GM12878 (cell line): ENCODE results near the gene ARL6IP1. TPM values are rescaled to one million over a fixed set of nuclear protein-coding genes. Genes with fewer than 3 reads are reported as not detected.

Experiments
- ATAC-seq: fragments of 200-7000 bp; cut with Tn5 transposase; 3 replicates; pipeline ENCODE4 v1.9.1; 2020; ENCODE audit warnings: mild to moderate bottlenecking, moderate library complexity
- BruUV-seq: library from RNA; stranded (reverse); fragments of 400-500 nt; replicated peaks from 2 replicates; lab custom pipeline; 2021; lab: Mats Ljungman, UMichigan
- CTCF ChIA-PET: fragments of 300-600 bp; sonication (Branson Sonifier 250); formaldehyde crosslinking; extraction: SDS; loops from one replicate; lab custom pipeline; 2021; ENCODE audit warnings: inconsistent platforms; lab: Yijun Ruan, JAX
- POLR2A ChIA-PET: fragments of 350-600 bp; formaldehyde crosslinking; extraction: SDS; loops from one replicate; lab custom pipeline; 2021; ENCODE audit warnings: inconsistent platforms; lab: Charles Lee
- RAD21 ChIA-PET: fragments of 300-600 bp; sonication (Branson Sonifier 250); formaldehyde crosslinking; loops from one replicate; lab custom pipeline; 2023; ENCODE audit warnings: antibody characterized with exemption; ENCODE audit not compliant: unreplicated experiment; lab: Charles Lee
- SMC1A ChIA-PET: fragments of 300-600 bp; sonication (Branson Sonifier 250); formaldehyde crosslinking; loops from one replicate; lab custom pipeline; 2023; ENCODE audit not compliant: unreplicated experiment, uncharacterized antibody; lab: Charles Lee
- DNase-seq: peaks from one replicate; pipeline ENCODE4 v3.0.0-alpha.2; 2011; ENCODE audit warnings: low read depth, low spot score
- FAIRE-seq: peaks from 3 replicates; lab custom pipeline; 2011; peaks lifted over from hg19 to GRCh38; lab: Jason Lieb, UNC
- H2AFZ ChIP-seq: 2 replicates; pipeline ENCODE4 v1.6.0; 2011; ENCODE audit warnings: low read depth, low read length, control low read depth; ENCODE audit not compliant: control insufficient read depth
- H3K27ac ChIP-seq: 2 replicates; pipeline ENCODE4 v1.5.1; 2011; ENCODE audit warnings: control low read depth; ENCODE audit not compliant: control insufficient read depth, insufficient read depth
- H3K27me3 ChIP-seq, 2 experiments: replicated peaks in 1 of 2; 2 replicates each; pipeline versions ENCODE4 v1.6.0 to v1.6.1; 2011; ENCODE audit warnings: low read length in 1 of 2; ENCODE audit not compliant: control insufficient read depth in 2 of 2, insufficient read depth in 2 of 2
- H3K36me3 ChIP-seq, 2 experiments: 2 replicates each; pipeline ENCODE4 v1.5.1; 2011; ENCODE audit warnings: low read length in 1 of 2; ENCODE audit not compliant: control insufficient read depth in 2 of 2, insufficient read depth in 2 of 2
- H3K4me1 ChIP-seq: 2 replicates; pipeline ENCODE4 v1.6.1; 2011; ENCODE audit warnings: mild to moderate bottlenecking, low read length, moderate library complexity, mixed read lengths; ENCODE audit not compliant: control insufficient read depth, insufficient read depth
- H3K4me2 ChIP-seq: 2 replicates; pipeline ENCODE4 v1.6.0; 2011; ENCODE audit warnings: control low read depth; ENCODE audit not compliant: control insufficient read depth, insufficient read depth
- H3K4me3 ChIP-seq: fragments of 200-600 bp; sonication (generic); 2 replicates; pipeline ENCODE4 v1.5.1; 2016
- H3K79me2 ChIP-seq: 2 replicates; pipeline ENCODE4 v1.6.0; 2011; ENCODE audit warnings: low read length; ENCODE audit not compliant: control insufficient read depth, insufficient read depth
- H3K9ac ChIP-seq: 2 replicates; pipeline ENCODE4 v1.8.0; 2011; ENCODE audit warnings: low read length, control low read depth, mixed read lengths; ENCODE audit not compliant: control insufficient read depth, insufficient read depth
- H3K9me3 ChIP-seq: replicated peaks from 3 replicates; pipeline ENCODE4 v1.5.1; 2011; ENCODE audit warnings: mild to moderate bottlenecking, low read length; ENCODE audit not compliant: control insufficient read depth, insufficient read depth
- H4K20me1 ChIP-seq: 2 replicates; pipeline ENCODE4 v1.6.0; 2011; ENCODE audit not compliant: control insufficient read depth, insufficient read depth
- CHD1 ChIP-seq: IDR thresholded peaks from 2 replicates; pipeline ENCODE4 v1.6.1; 2012; ENCODE audit warnings: low read depth, low read length, improper control_type of control experiment
- MYB ChIP-seq: fragments of 150-350 bp; IDR thresholded peaks from 2 replicates; pipeline ENCODE4 v1.6.1; 2014; ENCODE audit warnings: mild to moderate bottlenecking, low read depth, low read length, borderline replicate concordance
- NR2C2 ChIP-seq: IDR thresholded peaks from 2 replicates; pipeline ENCODE4 v1.6.1; 2011; ENCODE audit warnings: borderline replicate concordance, low read depth; ENCODE audit not compliant: control insufficient read depth, insufficient read length
- PAX5 ChIP-seq: IDR thresholded peaks from 2 replicates; pipeline ENCODE4 v1.6.1; 2011; ENCODE audit warnings: low read depth, low read length, borderline replicate concordance
- TBL1XR1 ChIP-seq: IDR thresholded peaks from 2 replicates; pipeline ENCODE4 v1.6.1; 2012; ENCODE audit warnings: low read depth, low read length, improper control_type of control experiment
- WGBS: methylation state at CpG from one replicate; pipeline ENCODE4 v1.1.6; 2016; ENCODE audit warnings: low lambda C conversion rate; ENCODE audit not compliant: insufficient replicate concordance, insufficient coverage; ENCODE audit errors: missing lambda C conversion rate; 5-methylcytosine and 5-hydroxymethylcytosine counted together
- in situ Hi-C: fragments of 300-500 bp; cut with MboI; formaldehyde crosslinking; loops from 9 replicates; pipeline ENCODE4 v1.14.3; 2018; ENCODE audit warnings: mixed read lengths
- intact Hi-C: fragments of 100-400 bp; cut with micrococcal nuclease; formaldehyde crosslinking; loops from one replicate; pipeline ENCODE4 v1.14.2; 2022; ENCODE audit not compliant: unreplicated experiment
- polyA plus RNA-seq, 11 experiments: library from polyadenylated mRNA; depleted of rRNA in 4 of 11; unstranded in 6 of 11; stranded (reverse) in 5 of 11; fragments of >200 nt; fragmentation: Nextera tagmentation in 4 of 11; fragmentation: Illumina TruSeq in 1 of 11; extraction: Ambion mirVana in 4 of 11; extraction: Trizol in 1 of 11; gene quantifications; 1 replicate in 1 of 11; 2 replicates in 10 of 11; pipeline versions ENCODE4 v1.2.1 to v1.2.3, GENCODE V29; 2011 to 2016; ENCODE audit warnings: inconsistent platforms in 2 of 11, missing spikeins in 2 of 11, low read depth in 1 of 11
- total RNA-seq, 4 experiments: library from RNA; depleted of rRNA in 3 of 4; stranded (reverse); fragments of >200 nt in 3 of 4; fragmentation: Illumina TruSeq in 1 of 4; extraction: Trizol in 1 of 4; gene quantifications; 2 replicates each; pipeline versions ENCODE4 v1.2.1 to v1.2.3, GENCODE V29; 2013 to 2021
- TF ChIP-seq, protein P1 (sequence below): IDR thresholded peaks from 2 replicates; pipeline ENCODE4 v1.6.1; 2012; ENCODE audit warnings: mild to moderate bottlenecking, low read depth, low read length

ARL6IP1 gene
- total and polyA plus RNA-seq, 10 of the 15 experiments (the other 5 are each of a cell fraction or from before 2014, with no cell fraction given), result 99.3 to 334 (median 197) TPM

- BruUV-seq, result no TSS peak
- ChIA-PET CTCF (interaction anchor here (1.5 to 3.0 kb wide), 2 partner anchors 12 to 45 kb away, joined by 4 to 14 read pairs; partner anchors contain the start of gene ARL6IP1), RAD21 (no interaction called here), SMC1A (interaction anchor here (0.7 to 1.8 kb wide), 2 partner anchors 8 to 9 kb away, joined by 4 read pairs; no protein-coding TSS in a partner anchor), POLR2A (interaction anchor here (1.1 kb wide), 1 partner anchor 28 kb away, joined by 6 read pairs; no protein-coding TSS in a partner anchor)
- DNase-seq (no peak), ATAC-seq (no peak), FAIRE-seq (no peak)
- no peaks in the 10 kb centered on the region for H3K9me3 ChIP-seq
- no peaks in the 10 kb centered on the region for H3K79me2 ChIP-seq
- no peak overlapping the region for H2AFZ ChIP-seq
- H3K4me3 ChIP-seq, result no peak overlapping the region
- no peak overlapping the region for H3K27ac ChIP-seq
- in situ Hi-C loops (no loop called here), intact Hi-C loops (no loop called here)
- 100% methylated on average over 1 of the region's 1 CpG for WGBS
- no peaks in the 10 kb centered on the region for H3K27me3 ChIP-seq
- H3K4me1 ChIP-seq, result no peaks in the 10 kb centered on the region
- H3K4me2 ChIP-seq, result no peak overlapping the region
- no peak for TF ChIP-seq CHD1
- TF ChIP-seq PAX5, result no peak
- no peak for TF ChIP-seq TBL1XR1
- H3K9ac ChIP-seq, result no peak overlapping the region
- no peaks in the 10 kb centered on the region for H4K20me1 ChIP-seq
- H3K36me3 ChIP-seq, result peaks cover 2 to 62% of the 10 kb centered on the region in 2 experiments; a peak in 3 of 4 replicates
Observed at GRCh38 chr16:18846416-18846815, 45.1 kb upstream of the ARL6IP1 start.

DNA sequence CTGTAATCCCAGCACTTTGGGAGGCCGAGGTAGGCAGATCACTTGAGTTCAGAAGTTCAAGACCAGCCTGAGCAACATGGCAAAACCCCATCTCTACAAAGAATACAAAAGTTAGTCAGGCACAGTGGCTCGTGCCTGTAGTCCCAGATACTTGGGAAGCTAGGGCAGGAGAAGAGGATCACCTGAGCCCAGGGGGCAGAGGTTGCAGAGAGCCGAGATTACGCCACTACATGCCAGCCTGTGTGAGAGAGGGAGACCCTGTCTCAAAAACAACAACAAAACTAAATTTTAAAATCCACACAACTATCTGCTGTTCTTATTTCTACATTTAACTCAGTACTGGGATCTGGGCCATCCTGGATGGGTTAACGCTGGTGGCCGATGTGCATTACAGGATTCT is 41.2 kb upstream of the ARL6IP1 start:
- FAIRE-seq, result no peak
- Histone ChIP-seq H3K79me2 (no peaks in the 10 kb centered on the region), H4K20me1 (no peaks in the 10 kb centered on the region), H3K4me2 (no peak overlapping the region), H3K27ac (no peak overlapping the region), H3K9me3 (no peaks in the 10 kb centered on the region), H3K4me1 (no peaks in the 10 kb centered on the region), H3K9ac (no peak overlapping the region), H3K4me3 (no peak overlapping the region), H3K27me3 (no peaks in the 10 kb centered on the region), H3K36me3 (peaks cover 4 to 52% of the 10 kb centered on the region in 2 experiments), H2AFZ (no peak overlapping the region)
- SMC1A ChIA-PET, result interaction anchor here (1.0 kb wide), 1 partner anchor 85 kb away, joined by 4 read pairs; no protein-coding TSS in a partner anchor
- BruUV-seq, result no TSS peak
- no peak for ATAC-seq
- intact Hi-C loops, result no loop called here
- in situ Hi-C loops, result no loop called here
- 97% methylated on average over 6 of the region's 6 CpGs for WGBS
- DNase-seq, result no peak
- TF ChIP-seq NR2C2, result no peak
- TF ChIP-seq, protein P1, sequence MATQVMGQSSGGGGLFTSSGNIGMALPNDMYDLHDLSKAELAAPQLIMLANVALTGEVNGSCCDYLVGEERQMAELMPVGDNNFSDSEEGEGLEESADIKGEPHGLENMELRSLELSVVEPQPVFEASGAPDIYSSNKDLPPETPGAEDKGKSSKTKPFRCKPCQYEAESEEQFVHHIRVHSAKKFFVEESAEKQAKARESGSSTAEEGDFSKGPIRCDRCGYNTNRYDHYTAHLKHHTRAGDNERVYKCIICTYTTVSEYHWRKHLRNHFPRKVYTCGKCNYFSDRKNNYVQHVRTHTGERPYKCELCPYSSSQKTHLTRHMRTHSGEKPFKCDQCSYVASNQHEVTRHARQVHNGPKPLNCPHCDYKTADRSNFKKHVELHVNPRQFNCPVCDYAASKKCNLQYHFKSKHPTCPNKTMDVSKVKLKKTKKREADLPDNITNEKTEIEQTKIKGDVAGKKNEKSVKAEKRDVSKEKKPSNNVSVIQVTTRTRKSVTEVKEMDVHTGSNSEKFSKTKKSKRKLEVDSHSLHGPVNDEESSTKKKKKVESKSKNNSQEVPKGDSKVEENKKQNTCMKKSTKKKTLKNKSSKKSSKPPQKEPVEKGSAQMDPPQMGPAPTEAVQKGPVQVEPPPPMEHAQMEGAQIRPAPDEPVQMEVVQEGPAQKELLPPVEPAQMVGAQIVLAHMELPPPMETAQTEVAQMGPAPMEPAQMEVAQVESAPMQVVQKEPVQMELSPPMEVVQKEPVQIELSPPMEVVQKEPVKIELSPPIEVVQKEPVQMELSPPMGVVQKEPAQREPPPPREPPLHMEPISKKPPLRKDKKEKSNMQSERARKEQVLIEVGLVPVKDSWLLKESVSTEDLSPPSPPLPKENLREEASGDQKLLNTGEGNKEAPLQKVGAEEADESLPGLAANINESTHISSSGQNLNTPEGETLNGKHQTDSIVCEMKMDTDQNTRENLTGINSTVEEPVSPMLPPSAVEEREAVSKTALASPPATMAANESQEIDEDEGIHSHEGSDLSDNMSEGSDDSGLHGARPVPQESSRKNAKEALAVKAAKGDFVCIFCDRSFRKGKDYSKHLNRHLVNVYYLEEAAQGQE, result no peak
- no peak for TF ChIP-seq MYB
- POLR2A ChIA-PET, result no interaction called here
- CTCF ChIA-PET, result interaction anchor here (2.3 kb wide), 1 partner anchor 127 kb away, joined by 5 read pairs; no protein-coding TSS in a partner anchor
- RAD21 ChIA-PET, result no interaction called here
